Activated T-cell treated with anti-CD3 and anti-CD28 coated beads, Interleukin-2, amount 50 U/mL, for 72 hours (primary cell): ENCODE results near the gene BACE1-AS. TPM values are rescaled to one million over a fixed set of nuclear protein-coding genes. Genes with fewer than 3 reads are reported as not detected.

Source experiments
- total RNA-seq, 2 donors: library from RNA; stranded (reverse); gene quantifications; one replicate each; pipeline ENCODE4 v1.2.3, GENCODE V29; 2022

The BACE1-AS gene
- total RNA-seq, 2 donors from 2014 or later, result 9.6 to 9.9 TPM

Other genes starting within 250 kb of the BACE1-AS start
- 10 to 100 TPM; 21.4 to 26.3 TPM for gene SIK3, start 192.9 kb upstream of the BACE1-AS start, total RNA-seq
- gene PAFAH1B2, start 147.1 kb upstream of the BACE1-AS start, total RNA-seq, result 10 to 100 TPM; 56.7 to 64.3 TPM
- gene SIDT2, start 112.6 kb upstream of the BACE1-AS start, total RNA-seq, result 10 to 100 TPM; 32.0 to 40.3 TPM
- gene TAGLN, start 92.0 kb upstream of the BACE1-AS start, total RNA-seq, result 1 to 10 TPM; 7.2 to 8.9 TPM
- gene PCSK7, start 59.3 kb upstream of the BACE1-AS start, total RNA-seq, result 100 to 1,000 TPM; 139 to 147 TPM
- gene RNF214, start 58.7 kb upstream of the BACE1-AS start, total RNA-seq, result 10 to 100 TPM; 30.7 to 33.5 TPM
- gene BACE1, start 24.9 kb downstream of the BACE1-AS start, total RNA-seq, result 1 to 10 TPM; 1.1 TPM
- 10 to 100 TPM; 32.5 to 38.7 TPM for gene CEP164, start 36.5 kb downstream of the BACE1-AS start, total RNA-seq